Stimulated activated CD8-positive, alpha-beta memory T cell treated with anti-CD3 and anti-CD28 coated beads, Interleukin-2, amount 100 ng/mL, for 1 hour (primary cell): Measurements from ENCODE around the gene ZBTB25.
"Not testable (repeated sequence)": the region's sequence is repeated elsewhere in the genome, so short reads cannot be mapped to it uniquely, and the experiment has no call there.

Source experiments
- DNase-seq, 2 donors: peaks; one replicate each; pipeline ENCODE4 v3.0.0-alpha.2; 2020; ENCODE audit warnings: low read depth in 2 of 2

The ZBTB25 gene, protein sequence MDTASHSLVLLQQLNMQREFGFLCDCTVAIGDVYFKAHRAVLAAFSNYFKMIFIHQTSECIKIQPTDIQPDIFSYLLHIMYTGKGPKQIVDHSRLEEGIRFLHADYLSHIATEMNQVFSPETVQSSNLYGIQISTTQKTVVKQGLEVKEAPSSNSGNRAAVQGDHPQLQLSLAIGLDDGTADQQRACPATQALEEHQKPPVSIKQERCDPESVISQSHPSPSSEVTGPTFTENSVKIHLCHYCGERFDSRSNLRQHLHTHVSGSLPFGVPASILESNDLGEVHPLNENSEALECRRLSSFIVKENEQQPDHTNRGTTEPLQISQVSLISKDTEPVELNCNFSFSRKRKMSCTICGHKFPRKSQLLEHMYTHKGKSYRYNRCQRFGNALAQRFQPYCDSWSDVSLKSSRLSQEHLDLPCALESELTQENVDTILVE

DNA sequence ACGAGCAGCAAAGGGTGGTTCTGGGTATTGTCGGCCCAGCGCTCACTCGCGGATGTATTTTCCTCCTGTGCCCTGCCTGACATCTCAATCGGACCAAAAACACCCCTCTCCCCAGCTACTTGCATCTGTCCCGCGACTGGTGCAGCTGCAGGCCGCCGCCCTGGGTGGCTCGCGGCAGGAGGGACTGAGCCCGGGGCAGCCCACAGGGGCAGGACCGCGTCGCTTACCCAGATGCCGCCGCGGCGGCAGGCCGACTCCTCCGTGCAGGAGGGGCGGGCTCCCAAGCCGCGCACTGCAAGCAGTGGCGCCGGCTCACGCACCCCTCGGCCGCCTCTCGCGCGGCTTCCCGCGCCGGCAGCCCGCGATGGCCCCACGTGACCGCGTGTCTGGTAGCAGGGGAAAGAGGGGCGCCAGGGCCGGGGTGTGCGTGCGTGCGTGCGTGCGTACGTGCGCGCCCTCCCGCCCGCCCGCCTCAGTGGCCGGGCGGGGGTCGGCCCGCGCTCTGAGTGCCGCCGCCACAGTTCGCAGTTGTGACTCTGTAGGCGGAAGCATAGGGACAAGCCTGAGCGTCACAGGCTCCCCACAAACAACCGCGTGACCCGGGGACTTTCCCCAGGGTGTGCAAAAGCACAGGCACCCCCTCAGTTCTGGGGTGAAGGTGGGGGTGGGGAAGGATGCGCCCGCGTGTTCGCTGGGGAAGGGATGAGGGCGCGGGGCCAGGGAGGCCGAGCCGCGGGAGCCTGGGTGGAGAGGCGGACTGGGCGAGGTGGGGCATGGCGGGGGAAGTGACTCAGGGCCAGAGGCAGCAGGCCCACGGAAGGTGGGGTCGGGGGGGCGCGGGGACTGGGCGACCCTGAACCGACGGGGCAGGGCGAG lies at the start of gene ZBTB25:
TSS of gene ZBTB25 (minus strand) at position 405 of the 876 bp plus-strand sequence. CDS start 13,305 bp downstream, outside the sequence.
- DNase-seq, result peak; percentile 90

DNA sequence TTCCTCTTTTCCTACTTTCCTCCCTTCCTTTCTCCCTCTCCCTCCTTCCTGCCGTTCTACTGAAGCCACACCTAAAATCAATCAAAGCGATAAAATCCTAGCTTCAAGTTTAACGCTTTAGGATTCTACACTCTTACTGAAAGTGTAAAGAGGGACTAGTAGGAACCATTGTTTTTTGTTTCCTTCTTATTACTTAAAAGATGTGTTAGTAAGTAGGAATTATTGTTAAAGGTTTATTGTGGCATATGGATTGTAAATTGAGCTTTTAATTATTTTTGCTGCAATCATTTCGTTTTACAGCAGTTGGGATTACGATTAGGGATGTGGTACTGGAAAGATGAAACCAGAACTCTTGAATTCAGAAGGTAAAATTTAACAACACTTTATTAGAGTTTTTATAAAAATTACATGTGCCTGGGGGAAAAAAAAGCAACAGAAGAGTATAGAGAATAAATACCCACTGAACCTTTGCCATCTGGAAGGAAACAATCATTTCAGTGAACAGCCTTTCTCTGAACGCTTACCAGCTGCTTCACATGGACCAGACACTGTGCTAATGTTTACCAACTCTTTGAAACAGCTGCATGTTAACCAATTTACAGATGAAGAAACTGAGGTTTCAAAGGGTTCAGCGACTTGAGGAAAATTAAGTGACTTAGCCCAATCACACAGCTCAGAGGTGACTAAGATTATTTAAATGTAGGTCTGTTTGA lies 47.1 kb upstream of the ZBTB25 start:
- DNase-seq, result no peak

GRCh38 chr14:64549791-64550620 lies 46.4 kb upstream of the ZBTB25 start, which contains the start of gene PPP1R36:
TSS of gene PPP1R36 (plus strand) at chr14:64549961. CDS start at chr14:64549998, 37 bp downstream.
- peak in 1 of 2 donors; percentile 17 for DNase-seq

DNA sequence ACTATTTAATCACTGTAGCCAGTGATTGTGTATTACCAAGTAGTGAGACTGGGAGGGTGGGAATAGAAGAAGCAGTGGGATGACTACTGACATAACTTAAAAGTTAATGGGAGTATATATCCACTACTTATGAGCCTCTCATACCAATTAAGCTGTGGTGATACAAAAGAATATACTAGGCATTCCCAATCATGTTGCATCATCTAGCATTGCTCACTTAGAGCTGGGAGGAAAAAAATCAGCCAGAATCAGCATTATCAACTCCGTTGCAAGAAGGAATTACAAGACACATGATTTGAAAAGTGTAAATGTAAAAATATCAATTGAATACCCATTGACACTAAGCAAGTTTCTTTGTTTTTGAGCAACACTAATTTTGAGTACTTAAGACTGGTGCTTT lies 45.4 kb upstream of the ZBTB25 start:
- no peak for DNase-seq

DNA sequence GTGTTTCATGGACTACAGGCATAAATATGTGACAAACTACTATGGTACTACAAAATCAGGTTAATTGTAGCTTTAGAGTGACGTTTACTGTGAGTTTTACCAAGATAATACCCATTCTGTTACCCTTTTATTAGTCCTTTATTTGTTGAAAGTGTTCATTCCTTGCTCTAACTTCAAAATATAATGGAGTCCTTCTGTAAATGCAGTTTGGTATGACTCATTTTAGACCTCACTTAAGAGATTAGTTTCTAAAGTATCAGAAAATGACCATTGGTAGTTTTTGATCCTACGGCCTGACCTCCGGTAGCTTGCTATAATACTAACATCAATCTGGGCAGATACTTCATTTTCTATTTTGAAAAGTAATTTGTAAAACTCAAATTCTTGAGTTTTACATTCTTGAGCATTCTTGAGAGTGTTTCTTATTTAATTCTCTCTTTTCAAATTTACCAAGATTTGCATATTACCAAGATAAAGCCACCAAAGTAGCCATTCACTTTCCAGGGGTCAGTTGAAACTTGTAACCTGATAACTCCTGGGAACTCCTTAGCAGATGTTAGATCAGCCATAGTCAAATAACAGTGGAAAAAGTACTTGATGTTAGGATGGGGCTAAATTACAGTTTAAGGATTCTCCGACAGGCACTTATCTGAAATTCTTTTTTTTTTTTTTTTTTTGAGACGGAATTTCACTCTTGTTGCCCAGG lies 41.1 kb upstream of the ZBTB25 start:
- DNase-seq, result no peak

- DNase-seq, result no peak
These were observed 39.2 kb upstream of the ZBTB25 start for GRCh38 chr14:64542836-64543201.

GRCh38 chr14:64541972-64542835 lies 38.6 kb upstream of the ZBTB25 start:
- DNase-seq, result no peak

DNA sequence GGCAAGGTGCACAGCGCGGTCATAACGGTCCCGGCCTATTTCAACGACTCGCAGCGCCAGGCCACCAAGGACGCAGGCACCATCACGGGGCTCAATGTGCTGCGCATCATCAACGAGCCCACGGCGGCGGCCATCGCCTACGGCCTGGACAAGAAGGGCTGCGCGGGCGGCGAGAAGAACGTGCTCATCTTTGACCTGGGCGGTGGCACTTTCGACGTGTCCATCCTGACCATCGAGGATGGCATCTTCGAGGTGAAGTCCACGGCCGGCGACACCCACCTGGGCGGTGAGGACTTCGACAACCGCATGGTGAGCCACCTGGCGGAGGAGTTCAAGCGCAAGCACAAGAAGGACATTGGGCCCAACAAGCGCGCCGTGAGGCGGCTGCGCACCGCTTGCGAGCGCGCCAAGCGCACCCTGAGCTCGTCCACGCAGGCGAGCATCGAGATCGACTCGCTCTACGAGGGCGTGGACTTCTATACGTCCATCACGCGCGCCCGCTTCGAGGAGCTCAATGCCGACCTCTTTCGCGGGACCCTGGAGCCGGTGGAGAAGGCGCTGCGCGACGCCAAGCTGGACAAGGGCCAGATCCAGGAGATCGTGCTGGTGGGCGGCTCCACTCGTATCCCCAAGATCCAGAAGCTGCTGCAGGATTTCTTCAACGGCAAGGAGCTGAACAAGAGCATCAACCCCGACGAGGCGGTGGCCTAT lies 37.8 kb upstream of the ZBTB25 start:
- no peak for DNase-seq

DNA sequence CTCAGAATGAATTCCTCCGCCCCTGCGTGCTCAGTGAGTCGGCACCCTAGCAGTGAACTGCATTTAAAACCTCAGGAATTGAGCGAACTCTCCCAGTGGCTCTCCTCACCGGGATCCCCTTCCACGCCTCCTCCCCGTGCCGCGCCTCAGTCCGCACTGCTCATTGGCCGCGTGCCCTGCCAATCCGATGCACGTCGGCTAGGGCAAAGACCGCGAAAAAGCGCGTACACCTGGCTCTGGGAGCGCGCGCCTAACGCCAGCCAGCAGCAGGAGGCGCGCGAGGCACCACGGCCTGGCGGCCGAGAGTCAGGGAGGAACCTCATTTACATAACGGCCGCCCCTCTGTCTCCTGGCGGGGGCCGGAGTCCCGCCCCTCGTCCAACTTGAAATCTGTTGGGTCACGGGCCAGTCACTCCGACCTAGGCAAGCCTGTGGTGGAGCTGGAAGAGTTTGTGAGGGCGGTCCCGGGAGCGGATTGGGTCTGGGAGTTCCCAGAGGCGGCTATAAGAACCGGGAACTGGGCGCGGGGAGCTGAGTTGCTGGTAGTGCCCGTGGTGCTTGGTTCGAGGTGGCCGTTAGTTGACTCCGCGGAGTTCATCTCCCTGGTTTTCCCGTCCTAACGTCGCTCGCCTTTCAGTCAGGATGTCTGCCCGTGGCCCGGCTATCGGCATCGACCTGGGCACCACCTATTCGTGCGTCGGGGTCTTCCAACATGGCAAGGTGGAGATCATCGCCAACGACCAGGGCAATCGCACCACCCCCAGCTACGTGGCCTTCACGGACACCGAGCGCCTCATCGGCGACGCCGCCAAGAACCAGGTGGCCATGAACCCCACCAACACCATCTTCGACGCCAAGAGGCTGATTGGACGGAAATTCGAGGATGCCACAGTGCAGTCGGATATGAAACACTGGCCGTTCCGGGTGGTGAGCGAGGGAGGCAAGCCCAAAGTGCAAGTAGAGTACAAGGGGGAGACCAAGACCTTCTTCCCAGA lies 36.9 kb upstream of the ZBTB25 start, which contains the start of gene HSPA2:
TSS of gene HSPA2 (plus strand) at position 534 of the 995 bp plus-strand sequence. CDS start at position 643, 109 bp downstream.
- peak; percentile 84 to 85 for DNase-seq

DNA sequence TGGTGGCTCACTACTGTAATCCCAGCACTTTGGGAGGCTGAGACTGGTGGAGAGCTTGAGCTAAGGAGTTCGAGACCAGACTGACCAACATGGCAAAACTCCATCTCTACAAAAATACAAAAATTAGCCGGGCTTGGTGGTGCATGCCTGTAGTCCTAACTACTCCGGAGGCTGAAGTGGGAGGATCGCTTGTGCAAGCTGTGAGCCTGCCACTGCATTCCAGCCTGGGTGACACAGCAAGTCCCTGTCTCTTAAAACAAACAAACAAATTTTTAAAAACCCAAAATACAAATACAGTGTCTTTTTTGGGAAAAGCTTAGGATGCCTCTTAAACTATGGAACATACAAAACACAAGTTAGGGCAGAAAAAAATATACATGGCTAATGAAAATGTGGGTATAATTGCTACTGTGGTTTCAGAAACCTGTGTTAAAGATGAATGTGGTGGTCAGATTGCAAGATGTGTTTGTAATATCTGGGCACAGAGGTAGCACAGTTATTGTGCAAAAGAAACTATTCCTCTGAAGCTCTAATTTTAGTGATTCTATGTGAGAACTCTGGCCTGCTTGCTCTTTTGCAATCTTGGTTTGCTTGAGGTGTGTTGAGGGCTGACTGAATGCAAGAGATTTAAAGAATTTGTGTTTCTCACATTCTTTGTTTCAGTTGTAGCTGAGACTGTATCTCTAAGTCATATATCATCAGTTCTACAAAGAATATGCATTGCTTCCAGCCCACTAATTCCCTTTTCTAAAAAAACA lies 33.0 kb upstream of the ZBTB25 start:
- no peak for DNase-seq

GRCh38 chr14:64531567-64531966 lies 27.9 kb upstream of the ZBTB25 start:
- no peak for DNase-seq

DNA sequence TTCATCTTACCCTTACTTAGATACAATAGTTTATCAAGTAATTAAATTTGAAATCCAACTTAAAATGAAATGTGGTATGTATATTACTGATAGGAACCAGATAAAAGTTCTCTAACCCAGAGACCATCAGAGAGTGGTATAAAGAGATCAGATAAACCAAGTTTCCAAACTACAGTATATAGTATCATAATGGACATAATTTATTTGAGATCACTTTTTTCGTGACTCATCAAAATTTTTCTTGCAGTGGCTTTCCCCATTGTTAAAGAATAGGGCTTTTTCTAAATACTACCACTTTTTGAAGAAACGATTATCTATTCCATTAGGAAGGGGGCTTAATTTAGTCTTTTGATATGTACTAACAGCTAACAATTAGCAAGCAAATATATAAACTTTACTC lies 21.7 kb upstream of the ZBTB25 start:
- no peak for DNase-seq

DNA sequence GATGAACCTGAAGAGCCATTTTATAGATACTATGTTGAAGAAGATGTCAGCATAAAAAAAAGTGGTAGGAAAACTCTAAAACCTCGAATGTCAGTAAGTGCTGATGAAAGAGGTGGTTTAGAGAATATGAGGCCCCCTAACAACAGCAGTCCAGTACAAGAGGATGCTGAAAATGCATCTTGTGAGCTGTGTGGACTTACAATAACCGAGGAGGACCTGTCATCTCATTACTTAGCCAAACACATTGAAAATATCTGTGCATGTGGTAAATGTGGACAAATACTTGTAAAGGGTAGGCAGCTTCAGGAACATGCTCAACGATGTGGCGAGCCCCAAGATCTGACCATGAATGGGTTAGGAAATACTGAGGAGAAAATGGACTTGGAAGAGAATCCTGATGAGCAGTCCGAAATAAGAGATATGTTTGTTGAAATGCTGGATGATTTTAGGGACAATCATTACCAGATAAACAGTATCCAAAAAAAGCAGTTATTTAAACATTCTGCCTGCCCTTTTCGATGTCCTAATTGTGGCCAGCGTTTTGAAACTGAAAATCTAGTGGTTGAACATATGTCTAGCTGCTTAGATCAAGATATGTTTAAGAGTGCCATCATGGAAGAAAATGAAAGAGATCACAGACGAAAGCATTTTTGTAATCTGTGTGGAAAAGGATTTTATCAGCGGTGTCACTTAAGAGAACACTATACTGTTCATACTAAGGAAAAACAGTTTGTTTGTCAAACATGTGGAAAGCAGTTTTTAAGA lies 19.1 kb upstream of the ZBTB25 start:
- DNase-seq, result no peak

GRCh38 chr14:64520699-64521098 lies 17.1 kb upstream of the ZBTB25 start:
- DNase-seq, result no peak

GRCh38 chr14:64518229-64518628 lies 14.6 kb upstream of the ZBTB25 start:
- DNase-seq, result no peak

GRCh38 chr14:64517667-64518066 lies 14.0 kb upstream of the ZBTB25 start:
- not testable (repeated sequence) for DNase-seq
